ENCODE results near the gene NEK5. TPM values are rescaled to one million over a fixed set of nuclear protein-coding genes. Genes with fewer than 3 reads are reported as not detected.
"Not testable (repeated sequence)": the region's sequence is repeated elsewhere in the genome, so short reads cannot be mapped to it uniquely, and the experiment has no call there.

Gene NEK5, protein sequence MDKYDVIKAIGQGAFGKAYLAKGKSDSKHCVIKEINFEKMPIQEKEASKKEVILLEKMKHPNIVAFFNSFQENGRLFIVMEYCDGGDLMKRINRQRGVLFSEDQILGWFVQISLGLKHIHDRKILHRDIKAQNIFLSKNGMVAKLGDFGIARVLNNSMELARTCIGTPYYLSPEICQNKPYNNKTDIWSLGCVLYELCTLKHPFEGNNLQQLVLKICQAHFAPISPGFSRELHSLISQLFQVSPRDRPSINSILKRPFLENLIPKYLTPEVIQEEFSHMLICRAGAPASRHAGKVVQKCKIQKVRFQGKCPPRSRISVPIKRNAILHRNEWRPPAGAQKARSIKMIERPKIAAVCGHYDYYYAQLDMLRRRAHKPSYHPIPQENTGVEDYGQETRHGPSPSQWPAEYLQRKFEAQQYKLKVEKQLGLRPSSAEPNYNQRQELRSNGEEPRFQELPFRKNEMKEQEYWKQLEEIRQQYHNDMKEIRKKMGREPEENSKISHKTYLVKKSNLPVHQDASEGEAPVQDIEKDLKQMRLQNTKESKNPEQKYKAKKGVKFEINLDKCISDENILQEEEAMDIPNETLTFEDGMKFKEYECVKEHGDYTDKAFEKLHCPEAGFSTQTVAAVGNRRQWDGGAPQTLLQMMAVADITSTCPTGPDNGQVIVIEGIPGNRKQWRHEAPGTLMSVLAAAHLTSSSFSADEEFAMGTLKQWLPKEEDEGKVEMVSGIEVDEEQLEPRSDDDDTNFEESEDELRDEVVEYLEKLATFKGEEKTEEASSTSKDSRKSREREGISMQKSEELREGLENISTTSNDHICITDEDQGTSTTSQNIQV
- under 1 TPM in 1 of 2 experiments, not detected in 1; 0.05 TPM for total RNA-seq

DNA sequence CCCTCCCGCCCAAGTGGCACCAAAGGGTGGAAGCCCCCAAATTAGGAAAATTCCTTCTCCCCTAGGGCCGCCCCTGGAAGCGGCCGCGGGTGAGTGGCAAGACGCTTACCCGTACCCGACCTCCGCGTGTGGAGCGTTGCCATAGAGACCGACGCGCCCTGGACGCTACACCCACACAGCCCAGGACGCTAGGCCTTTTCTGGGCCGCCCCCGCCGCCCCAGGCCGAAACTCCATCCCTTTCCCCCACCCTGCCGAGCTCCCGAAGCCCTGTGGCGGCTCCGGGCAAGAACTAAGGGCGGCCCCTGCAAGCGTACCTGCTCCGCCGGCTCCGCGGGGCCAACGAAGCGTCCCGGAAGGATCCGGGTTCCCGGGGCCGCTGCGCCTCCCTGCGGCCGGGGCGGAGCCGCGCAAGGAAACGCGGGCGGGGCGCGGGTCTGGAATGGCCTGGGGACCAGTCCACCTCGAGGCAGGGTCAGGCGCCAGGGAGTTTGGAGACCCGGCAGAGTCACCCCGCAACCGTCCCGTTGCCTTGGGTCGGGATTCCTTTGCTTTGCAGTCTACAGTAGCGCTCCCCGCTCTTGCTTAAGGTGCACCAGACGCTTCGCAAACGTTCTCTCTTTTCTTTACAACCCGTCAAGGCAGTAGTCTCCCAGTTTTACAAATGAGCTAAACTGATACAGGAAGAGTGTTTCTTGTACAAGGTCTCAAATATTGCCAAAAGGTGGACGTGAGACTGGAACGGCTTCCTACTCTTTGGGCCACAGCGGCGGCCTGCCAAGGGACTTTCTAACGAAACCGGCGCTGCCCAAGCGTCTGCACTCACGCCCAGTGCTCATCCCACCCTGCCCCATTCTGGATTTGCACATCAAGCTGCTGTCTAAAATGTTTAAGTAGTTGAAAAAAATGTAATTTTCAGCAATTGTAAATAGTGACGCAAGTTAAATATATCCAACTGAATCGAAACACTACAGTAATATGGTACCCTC, at the start of gene NEK5:
TSS of gene NEK5 (minus strand) at position 360 of the 987 bp plus-strand sequence. CDS start 1,591 bp downstream, outside the sequence.
- ChIA-PET CTCF (interaction anchor here (0.6 to 4.2 kb wide), 16 partner anchors 12 to 1238 kb away, joined by 3 to 47 read pairs (median 4); partner anchors contain the start of gene VPS36), POLR2A (no interaction called here)
- Mint-ChIP-seq H3K27me3 (no peaks in the 10 kb centered on the region), H3K4me1 (ENCODE audit: low read depth) (peaks cover 13% of the 10 kb centered on the region), H3K27ac (no peak within 1 kb of the TSS), H3K9me3 (no peaks in the 10 kb centered on the region), H3K4me3 (peak within 1 kb of the TSS; percentile 76), H3K36me3 (peaks cover 18% of the 10 kb centered on the region)
- peak; percentile 70 for DNase-seq
- intact Hi-C loops (cut with micrococcal nuclease), result loop anchor here (2.0 kb wide), 2 partner anchors 66 to 322 kb away; partner anchors contain the start of gene VPS36

DNA sequence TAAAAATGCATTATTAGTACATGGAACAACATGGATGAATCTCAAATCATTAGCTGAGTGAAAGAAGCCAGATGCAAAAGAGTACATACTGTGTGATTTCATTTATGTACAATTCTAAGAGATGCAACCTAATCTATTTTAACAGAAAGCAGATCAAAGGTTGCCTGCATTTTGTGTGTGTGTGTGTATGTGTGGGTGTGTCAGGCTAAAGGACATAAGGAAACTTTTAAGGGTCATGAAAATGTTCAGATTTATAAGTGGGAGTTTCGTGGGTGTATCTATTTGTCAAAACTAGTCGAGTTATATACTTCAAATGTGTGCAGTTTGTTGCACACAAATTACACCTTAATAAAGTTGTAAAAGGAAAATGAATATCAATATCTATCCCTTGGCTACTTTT, 48.4 kb upstream of the NEK5 start:
- Mint-ChIP-seq H3K36me3 (peaks cover 17% of the 10 kb centered on the region), H3K27ac (no peak overlapping the region), H3K27me3 (no peaks in the 10 kb centered on the region), H3K4me3 (no peak overlapping the region), H3K4me1 (ENCODE audit: low read depth) (peaks cover 8% of the 10 kb centered on the region), H3K9me3 (no peaks in the 10 kb centered on the region)
- intact Hi-C loops (cut with micrococcal nuclease), result no loop called here
- ChIA-PET POLR2A (interaction anchor here (0.7 kb wide), 1 partner anchor 789 kb away, joined by 3 read pairs; no protein-coding TSS in a partner anchor), CTCF (no interaction called here)
- DNase-seq, result no peak

DNA sequence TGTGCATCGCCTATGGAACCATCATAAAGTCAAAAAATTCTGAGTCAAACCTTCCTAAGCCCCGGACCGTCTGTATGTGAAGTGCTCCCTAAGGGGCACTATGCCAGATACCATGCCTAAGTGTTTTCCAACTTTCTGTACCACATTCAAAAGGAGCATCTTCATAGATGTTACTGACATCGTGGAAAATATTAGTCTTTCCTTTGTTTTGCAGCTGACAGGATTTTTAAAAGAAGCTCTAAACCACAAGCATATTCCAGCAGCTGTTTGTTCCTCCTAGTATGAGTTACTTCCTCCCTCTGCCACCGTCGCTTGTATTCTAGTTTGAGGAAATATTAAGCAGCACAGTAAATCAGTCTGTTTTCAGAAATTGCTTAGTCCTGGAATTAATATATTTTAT, 45.1 kb upstream of the NEK5 start:
- H3K27me3 Mint-ChIP-seq; H3K4me3 Mint-ChIP-seq; H3K9me3 Mint-ChIP-seq; DNase-seq; intact Hi-C loops (cut with micrococcal nuclease); POLR2A ChIA-PET; H3K4me1 Mint-ChIP-seq (ENCODE audit: low read depth): not testable (repeated sequence)
- peak overlapping the region; percentile 9 for H3K27ac Mint-ChIP-seq
- CTCF ChIA-PET, result interaction anchor here (0.8 kb wide), 1 partner anchor 17 kb away, joined by 3 read pairs; no protein-coding TSS in a partner anchor
- peaks cover 13% of the 10 kb centered on the region for H3K36me3 Mint-ChIP-seq

DNA sequence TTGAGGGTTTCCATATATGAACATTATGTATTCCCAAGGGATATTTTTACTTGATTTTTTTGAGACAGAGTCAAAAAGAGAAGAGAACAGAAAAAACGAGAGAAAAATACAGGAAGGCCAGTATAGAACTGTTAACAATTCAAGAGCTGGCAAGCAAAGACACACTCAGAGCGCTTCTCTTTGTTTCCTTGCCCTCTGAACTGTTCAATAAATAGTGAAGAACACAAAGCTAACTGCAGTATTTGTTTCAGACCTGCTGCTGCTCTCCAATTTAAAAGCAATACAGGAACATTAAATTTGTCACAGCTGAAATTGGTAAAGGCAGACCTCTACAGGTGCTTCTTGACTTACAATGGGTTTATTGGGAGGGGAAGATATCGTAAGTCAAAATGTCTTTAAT, 44.5 kb upstream of the NEK5 start:
- Mint-ChIP-seq H3K4me3 (no peak overlapping the region), H3K9me3 (no peaks in the 10 kb centered on the region), H3K27me3 (no peaks in the 10 kb centered on the region), H3K27ac (peak overlapping the region; percentile 20), H3K36me3 (peaks cover 13% of the 10 kb centered on the region), H3K4me1 (ENCODE audit: low read depth) (peaks cover 8% of the 10 kb centered on the region)
- DNase-seq, result no peak
- intact Hi-C loops (cut with micrococcal nuclease), result no loop called here
- CTCF ChIA-PET, result interaction anchor here (0.8 kb wide), 2 partner anchors 16 to 21 kb away, joined by 3 read pairs; no protein-coding TSS in a partner anchor
- POLR2A ChIA-PET, result no interaction called here

DNA sequence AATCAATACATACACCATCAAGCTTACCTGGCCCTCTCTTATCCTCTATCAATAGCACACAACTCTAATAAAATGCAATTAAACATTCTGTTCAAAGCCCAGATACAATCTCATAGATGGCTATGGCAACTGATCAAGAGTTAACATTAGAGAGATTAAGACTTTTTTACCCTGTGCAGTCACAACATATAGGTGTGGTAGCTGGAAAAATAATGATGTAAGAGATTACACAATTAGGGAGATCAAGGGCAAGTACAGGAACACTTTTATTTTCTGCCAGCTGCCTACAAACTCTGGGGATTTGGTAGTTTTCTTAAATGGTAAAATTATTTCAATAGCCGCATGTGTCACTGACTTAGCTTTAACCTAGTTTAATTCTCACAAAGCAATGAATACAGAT, 42.8 kb upstream of the NEK5 start:
- H3K4me1 Mint-ChIP-seq (ENCODE audit: low read depth); POLR2A ChIA-PET; DNase-seq; intact Hi-C loops (cut with micrococcal nuclease); H3K4me3 Mint-ChIP-seq; CTCF ChIA-PET; H3K27ac Mint-ChIP-seq; H3K27me3 Mint-ChIP-seq; H3K9me3 Mint-ChIP-seq: not testable (repeated sequence)
- H3K36me3 Mint-ChIP-seq, result peaks cover 11% of the 10 kb centered on the region

DNA sequence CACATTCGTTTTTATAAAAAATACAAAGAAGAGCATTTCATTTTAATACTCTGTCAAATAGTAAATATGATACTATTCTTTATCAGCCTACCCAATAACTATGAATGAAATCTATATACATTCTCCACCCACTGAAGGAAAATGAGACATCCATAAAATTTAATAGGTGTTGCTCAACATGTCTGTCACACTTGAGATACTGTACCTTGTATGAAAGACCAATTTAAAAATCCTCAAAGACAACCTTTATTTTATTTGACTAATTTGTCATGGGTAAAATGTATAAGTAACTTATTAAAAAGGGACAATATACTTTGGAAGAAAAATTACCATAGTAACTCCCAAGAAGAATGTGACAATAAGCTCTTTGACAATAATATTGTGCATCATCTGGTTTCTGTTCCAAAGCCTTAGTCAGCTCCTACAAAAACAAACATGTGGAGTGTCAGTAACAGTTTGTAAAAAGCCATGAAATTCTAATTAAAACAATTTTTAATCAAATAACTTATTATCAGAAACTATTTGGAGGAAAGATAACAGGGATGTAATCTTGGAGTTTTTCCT, 42.0 kb upstream of the NEK5 start:
- H3K4me3 Mint-ChIP-seq; H3K9me3 Mint-ChIP-seq; H3K4me1 Mint-ChIP-seq (ENCODE audit: low read depth); H3K27me3 Mint-ChIP-seq; DNase-seq; intact Hi-C loops (cut with micrococcal nuclease); CTCF ChIA-PET; POLR2A ChIA-PET; H3K27ac Mint-ChIP-seq: not testable (repeated sequence)
- H3K36me3 Mint-ChIP-seq, result peaks cover 17% of the 10 kb centered on the region

DNA sequence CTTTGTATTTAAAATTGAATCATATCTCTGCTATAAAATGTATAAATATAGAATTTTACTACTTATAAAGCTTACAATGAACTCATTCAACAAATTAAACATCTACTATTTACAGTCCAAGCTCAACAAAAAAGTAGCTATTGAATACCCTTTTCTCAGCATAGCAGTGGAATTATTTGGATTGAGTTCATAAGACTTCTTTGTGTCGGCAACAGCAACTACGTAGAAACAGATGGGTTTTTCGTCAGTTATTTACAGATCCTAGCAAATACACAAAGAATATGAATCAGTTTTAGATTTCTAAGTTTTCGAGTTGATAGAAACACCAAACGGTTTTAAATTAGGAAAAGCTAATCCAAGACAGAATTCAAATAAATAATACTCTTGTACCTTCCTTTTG, 41.0 kb upstream of the NEK5 start:
- DNase-seq, result no peak
- Mint-ChIP-seq H3K9me3 (no peaks in the 10 kb centered on the region), H3K27ac (no peak overlapping the region), H3K36me3 (peaks cover 15% of the 10 kb centered on the region), H3K4me1 (ENCODE audit: low read depth) (peaks cover 8% of the 10 kb centered on the region), H3K4me3 (no peak overlapping the region), H3K27me3 (no peaks in the 10 kb centered on the region)
- intact Hi-C loops (cut with micrococcal nuclease), result no loop called here
- ChIA-PET CTCF (no interaction called here), POLR2A (no interaction called here)

DNA sequence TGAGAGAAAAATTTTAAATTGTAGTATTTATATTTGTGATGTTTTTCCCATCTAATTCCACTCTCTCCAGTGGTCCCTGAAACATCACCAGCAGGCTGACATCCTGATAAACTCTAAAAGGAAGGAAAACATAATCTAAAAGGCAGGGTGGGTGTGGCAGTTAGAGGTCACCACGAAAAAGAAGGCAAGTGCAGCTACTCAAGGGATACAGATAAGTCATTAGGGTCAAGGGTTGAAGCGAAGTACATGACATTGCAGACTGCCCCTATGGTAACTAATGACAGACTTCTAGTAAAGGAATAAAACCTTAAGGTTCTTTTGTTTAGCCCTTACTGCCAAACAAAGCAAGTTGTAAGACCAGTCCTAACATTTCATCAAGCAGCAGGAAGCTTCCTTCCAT, 36.5 kb upstream of the NEK5 start:
- ChIA-PET POLR2A (no interaction called here), CTCF (no interaction called here)
- H3K4me3 Mint-ChIP-seq, result no peak overlapping the region
- H3K27me3 Mint-ChIP-seq, result no peaks in the 10 kb centered on the region
- H3K4me1 Mint-ChIP-seq (ENCODE audit: low read depth), result peaks cover 4% of the 10 kb centered on the region
- intact Hi-C loops (cut with micrococcal nuclease), result no loop called here
- H3K27ac Mint-ChIP-seq, result no peak overlapping the region
- peaks cover 11% of the 10 kb centered on the region for H3K36me3 Mint-ChIP-seq
- no peak for DNase-seq
- H3K9me3 Mint-ChIP-seq, result no peaks in the 10 kb centered on the region

DNA sequence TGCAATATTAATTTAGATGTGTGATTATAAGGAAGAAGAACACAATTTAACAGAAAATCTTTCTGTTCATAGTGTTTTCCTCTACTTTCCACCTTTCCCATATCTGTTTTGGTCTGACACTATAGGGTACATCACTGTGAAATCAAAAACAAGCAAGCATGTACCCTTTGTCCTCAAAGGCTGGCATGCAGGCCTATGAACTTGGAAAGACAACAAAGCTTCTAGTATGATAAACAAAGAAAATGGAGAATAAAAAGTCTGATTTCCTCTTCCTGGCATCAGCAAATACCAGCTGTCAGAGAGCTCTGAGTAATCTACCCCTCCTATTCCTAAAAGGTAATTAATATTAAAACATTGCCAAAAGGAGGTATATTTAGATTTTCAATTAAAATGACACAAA, 36.1 kb upstream of the NEK5 start:
- no peaks in the 10 kb centered on the region for H3K27me3 Mint-ChIP-seq
- no peak overlapping the region for H3K27ac Mint-ChIP-seq
- H3K4me1 Mint-ChIP-seq (ENCODE audit: low read depth), result peaks cover 5% of the 10 kb centered on the region
- no peak for DNase-seq
- POLR2A ChIA-PET, result no interaction called here
- peaks cover 11% of the 10 kb centered on the region for H3K36me3 Mint-ChIP-seq
- CTCF ChIA-PET, result no interaction called here
- no peak overlapping the region for H3K4me3 Mint-ChIP-seq
- intact Hi-C loops (cut with micrococcal nuclease), result no loop called here
- H3K9me3 Mint-ChIP-seq, result no peaks in the 10 kb centered on the region

DNA sequence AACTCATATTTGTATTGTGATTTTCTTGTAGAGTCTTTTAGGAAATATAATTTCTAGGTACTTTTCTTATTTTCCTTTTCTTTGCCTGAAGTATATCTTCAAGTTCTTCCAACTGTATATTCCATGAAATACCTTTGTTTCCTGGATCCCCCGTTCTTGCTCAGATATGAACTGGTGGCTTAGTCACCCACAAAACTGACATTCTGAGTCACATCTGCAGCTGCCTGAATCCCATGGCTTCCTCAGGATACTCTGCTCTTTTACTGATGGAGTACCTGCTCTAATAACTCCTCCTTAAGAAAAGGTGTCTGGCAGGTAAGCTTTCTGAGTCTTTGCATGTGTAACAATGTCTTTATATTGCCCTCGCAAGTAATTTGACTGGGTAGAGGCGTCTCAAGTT, 35.0 kb upstream of the NEK5 start:
- H3K4me3 Mint-ChIP-seq; intact Hi-C loops (cut with micrococcal nuclease); DNase-seq; H3K27me3 Mint-ChIP-seq; POLR2A ChIA-PET; H3K27ac Mint-ChIP-seq; H3K9me3 Mint-ChIP-seq; CTCF ChIA-PET: not testable (repeated sequence)
- Mint-ChIP-seq H3K4me1 (ENCODE audit: low read depth) (peaks cover 11% of the 10 kb centered on the region), H3K36me3 (peaks cover 11% of the 10 kb centered on the region)

DNA sequence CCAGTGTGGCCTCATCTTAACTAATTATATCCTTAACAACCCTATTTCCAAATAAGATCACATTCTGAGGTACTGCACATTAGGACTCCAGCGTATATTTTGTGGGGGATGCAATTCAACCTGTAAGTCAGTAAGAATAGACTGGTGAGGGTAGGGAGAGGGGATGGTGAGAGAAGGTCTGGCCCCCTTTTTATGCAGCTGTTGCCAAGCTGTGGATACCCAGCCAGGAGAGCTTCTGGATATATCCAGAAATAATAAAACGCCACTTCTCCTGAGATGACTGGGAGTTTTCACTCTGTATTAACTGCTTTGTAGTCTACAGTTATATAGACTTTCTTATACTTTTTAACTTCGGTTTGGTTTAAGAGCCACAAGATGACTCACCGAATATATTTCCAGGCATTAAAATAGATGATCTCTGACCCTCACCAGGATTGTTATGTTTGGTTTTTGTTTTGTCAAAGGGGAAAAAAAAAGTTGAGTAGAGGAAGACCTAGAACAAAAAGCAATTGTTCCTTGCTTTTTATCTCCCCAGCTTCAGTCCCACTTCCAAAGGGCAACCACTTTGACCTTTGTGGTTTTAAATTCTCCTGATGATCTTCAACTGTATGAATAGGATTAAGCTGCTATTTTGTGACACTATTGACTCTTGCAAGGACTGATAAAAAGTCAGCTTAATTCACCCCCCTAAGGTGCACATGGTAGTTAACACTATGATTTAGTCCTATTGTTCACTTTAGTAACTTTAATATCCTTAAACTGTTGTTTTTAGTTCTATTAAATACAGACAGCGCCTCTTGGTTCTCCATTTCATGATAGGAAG, 33.6 kb upstream of the NEK5 start:
- Mint-ChIP-seq H3K9me3 (no peaks in the 10 kb centered on the region), H3K4me3 (no peak overlapping the region), H3K27ac (no peak overlapping the region), H3K27me3 (no peaks in the 10 kb centered on the region), H3K36me3 (peaks cover 11% of the 10 kb centered on the region), H3K4me1 (ENCODE audit: low read depth) (peaks cover 20% of the 10 kb centered on the region)
- intact Hi-C loops (cut with micrococcal nuclease), result no loop called here
- DNase-seq, result no peak
- ChIA-PET CTCF (no interaction called here), POLR2A (no interaction called here)
